ENCODE measurements around the gene ALKAL2. TPM values are rescaled to one million over a fixed set of nuclear protein-coding genes. Genes with fewer than 3 reads are reported as not detected.

Gene ALKAL2
- total RNA-seq, 1 donor from 2014 or later: 1.5 TPM

GRCh38 chr2:269356-270030, 18.4 kb downstream of the ALKAL2 start:
- H3K36me3 ChIP-seq (ENCODE audit: insufficient read depth, low read length): peaks cover 9% of the 10 kb centered on the region
- H3K4me3 Mint-ChIP-seq (ENCODE audit: unreplicated experiment): no peak overlapping the region
- H3K36me3 Mint-ChIP-seq (ENCODE audit: low read depth, unreplicated experiment): peaks cover 4% of the 10 kb centered on the region
- H3K9ac ChIP-seq (ENCODE audit: low read length): no peak overlapping the region
- DNase-seq (ENCODE audit: low read depth) (no peak), FAIRE-seq (no peak)
- H4K20me1 ChIP-seq (ENCODE audit: insufficient read depth, low read length): peaks cover 81% of the 10 kb centered on the region
- no peaks in the 10 kb centered on the region for H3K27me3 ChIP-seq (ENCODE audit: insufficient read depth, low read length)
- peaks cover 19% of the 10 kb centered on the region for H3K4me1 Mint-ChIP-seq (ENCODE audit: low read depth, unreplicated experiment)
- H3K79me2 ChIP-seq (ENCODE audit: insufficient read depth, low read length): peaks cover 100% of the 10 kb centered on the region
- H3K4me1 ChIP-seq (ENCODE audit: insufficient read depth, low read length): peaks cover 6% of the 10 kb centered on the region
- no peaks in the 10 kb centered on the region for H3K9me3 ChIP-seq (ENCODE audit: insufficient read depth, low read depth, low read length)
- no peak overlapping the region for H3K27ac Mint-ChIP-seq (ENCODE audit: unreplicated experiment)
- no peak overlapping the region for H2AFZ ChIP-seq (ENCODE audit: low read depth, low read length)
- no peak overlapping the region for H3K4me2 ChIP-seq (ENCODE audit: low read length)
- peaks cover 3% of the 10 kb centered on the region for H3K9me3 Mint-ChIP-seq (ENCODE audit: unreplicated experiment)
- H3K4me3 ChIP-seq (ENCODE audit: insufficient read depth, low read depth, low read length): no peak overlapping the region
- H3K27ac ChIP-seq (ENCODE audit: low read depth, low read length): no peak overlapping the region
- no peaks in the 10 kb centered on the region for H3K27me3 Mint-ChIP-seq (ENCODE audit: low read depth, unreplicated experiment)
- no peak for TF ChIP-seq EZH2 (IDR thresholded peaks at IDR 0.05; ENCODE audit: insufficient read depth, low read length)
- TF ChIP-seq CTCF (IDR thresholded peaks at IDR 0.05; ENCODE audit: insufficient read depth, low read depth, low read length): no peak

- H3K36me3 Mint-ChIP-seq (ENCODE audit: low read depth, unreplicated experiment): peaks cover 4% of the 10 kb centered on the region
- DNase-seq (ENCODE audit: low read depth) (no peak), FAIRE-seq (no peak)
- H3K27me3 ChIP-seq (ENCODE audit: insufficient read depth, low read length): no peaks in the 10 kb centered on the region
- no peak overlapping the region for H3K4me2 ChIP-seq (ENCODE audit: low read length)
- no peak for TF ChIP-seq CTCF (IDR thresholded peaks at IDR 0.05; ENCODE audit: insufficient read depth, low read depth, low read length)
- no peak for TF ChIP-seq EZH2 (IDR thresholded peaks at IDR 0.05; ENCODE audit: insufficient read depth, low read length)
- H3K27ac Mint-ChIP-seq (ENCODE audit: unreplicated experiment): no peak overlapping the region
- H3K27ac ChIP-seq (ENCODE audit: low read depth, low read length): no peak overlapping the region
- no peak overlapping the region for H3K4me3 ChIP-seq (ENCODE audit: insufficient read depth, low read depth, low read length)
- H3K4me1 Mint-ChIP-seq (ENCODE audit: low read depth, unreplicated experiment): peaks cover 19% of the 10 kb centered on the region
- peaks cover 69% of the 10 kb centered on the region for H4K20me1 ChIP-seq (ENCODE audit: insufficient read depth, low read length)
- no peaks in the 10 kb centered on the region for H3K27me3 Mint-ChIP-seq (ENCODE audit: low read depth, unreplicated experiment)
- peaks cover 6% of the 10 kb centered on the region for H3K36me3 ChIP-seq (ENCODE audit: insufficient read depth, low read length)
- H3K4me1 ChIP-seq (ENCODE audit: insufficient read depth, low read length): peaks cover 9% of the 10 kb centered on the region
- peaks cover 3% of the 10 kb centered on the region for H3K9me3 Mint-ChIP-seq (ENCODE audit: unreplicated experiment)
- H3K9ac ChIP-seq (ENCODE audit: low read length): no peak overlapping the region
- no peak overlapping the region for H2AFZ ChIP-seq (ENCODE audit: low read depth, low read length)
- H3K9me3 ChIP-seq (ENCODE audit: insufficient read depth, low read depth, low read length): no peaks in the 10 kb centered on the region
- H3K79me2 ChIP-seq (ENCODE audit: insufficient read depth, low read length): peaks cover 94% of the 10 kb centered on the region
- H3K4me3 Mint-ChIP-seq (ENCODE audit: unreplicated experiment): no peak overlapping the region
These were observed 19.6 kb downstream of the ALKAL2 start for GRCh38 chr2:268323-268722.

Measured in astrocyte (in vitro differentiated cells and primary cell).